HCT116 (cell line): ENCODE measurements around the gene ERC2. TPM values are rescaled to one million over a fixed set of nuclear protein-coding genes. Genes with fewer than 3 reads are reported as not detected.

ENCODE experiments used
- ATAC-seq: fragments of 200-7000 bp; cut with Tn5 transposase; 2 replicates; pipeline ENCODE4 v1.9.1; 2020; ENCODE audit warnings: mild to moderate bottlenecking, moderate library complexity
- BruUV-seq: library from RNA; stranded (reverse); fragments of 400-500 nt; replicated peaks from 2 replicates; lab custom pipeline; 2021; lab: Mats Ljungman, UMichigan
- CTCF ChIA-PET: fragments of 300-600 bp; sonication (Branson Sonifier 250); formaldehyde crosslinking; loops from one replicate; lab custom pipeline; 2021; ENCODE audit warnings: antibody characterized with exemption; lab: Charles Lee
- POLR2A ChIA-PET: fragments of 300-600, 350-600 bp; sonication (Branson Sonifier 250); formaldehyde crosslinking; loops from one replicate; lab custom pipeline; 2021; ENCODE audit warnings: antibody characterized with exemption; lab: Charles Lee
- RAD21 ChIA-PET, 2 experiments: fragments of 300-600 bp; sonication (Branson Sonifier 250); formaldehyde crosslinking; loops; one replicate each; lab custom pipeline; 2023; ENCODE audit warnings: low total read pairs in 2 of 2; ENCODE audit not compliant: uncharacterized antibody in 2 of 2, unreplicated experiment in 2 of 2, low non-redundant PET in 1 of 2; lab: Charles Lee
- DNase-seq: peaks from one replicate; pipeline ENCODE4 v3.0.0-alpha.2; 2010; ENCODE audit warnings: low read depth, low spot score
- H2AFZ ChIP-seq: fragments of 200-600 bp; shearing (Covaris generic), sonication (generic); 2 replicates; pipeline ENCODE4 v1.6.1; 2017; ENCODE audit warnings: low read depth, mixed run types, mixed read lengths, antibody characterized with exemption, low read length; ENCODE audit not compliant: poor library complexity, severe bottlenecking
- H3K27ac ChIP-seq: 2 replicates; pipeline ENCODE4 v1.5.1; 2012; ENCODE audit warnings: low read depth, low read length
- H3K27me3 ChIP-seq: fragments of 200-600 bp; sonication (generic); 2 replicates; pipeline ENCODE4 v1.6.1; 2016; ENCODE audit warnings: mixed run types, low read length, mixed read lengths; ENCODE audit not compliant: insufficient read depth
- H3K36me3 ChIP-seq, 2 experiments: fragments of 200-500 bp in 1 of 2; fragments of 200-600 bp in 1 of 2; sonication (Bioruptor generic) in 1 of 2; sonication (generic) in 1 of 2; 2 replicates each; pipeline versions ENCODE4 v1.5.1 to v1.6.1; 2014 to 2016; ENCODE audit warnings: low read length in 2 of 2, inconsistent platforms in 1 of 2, mixed read lengths in 1 of 2, mixed run types in 1 of 2; ENCODE audit not compliant: insufficient read depth in 2 of 2, control insufficient read depth in 1 of 2
- H3K4me1 ChIP-seq, 2 experiments: fragments of 200-600 bp in 1 of 2; sonication (generic) in 1 of 2; 2 replicates each; pipeline versions ENCODE4 v1.5.1 to v1.6.1; 2012 to 2017; ENCODE audit warnings: low read length in 2 of 2, inconsistent platforms in 1 of 2, mild to moderate bottlenecking in 1 of 2, mixed read lengths in 1 of 2, mixed run types in 1 of 2, moderate library complexity in 1 of 2; ENCODE audit not compliant: insufficient read depth in 2 of 2, control insufficient read depth in 1 of 2
- H3K4me2 ChIP-seq: fragments of 200-600 bp; sonication (generic); 2 replicates; pipeline ENCODE4 v1.6.1; 2017; ENCODE audit warnings: mixed run types, low read length, mixed read lengths
- H3K4me3 ChIP-seq, 2 experiments: fragments of 200-600 bp in 1 of 2; sonication (generic) in 1 of 2; replicated peaks in 1 of 2; 2 replicates each; pipeline ENCODE4 v1.5.1; 2011 to 2016; ENCODE audit warnings: low read length in 2 of 2, control low read depth in 1 of 2, low read depth in 1 of 2, mild to moderate bottlenecking in 1 of 2, mixed read lengths in 1 of 2, mixed run types in 1 of 2
- H3K79me2 ChIP-seq: fragments of 200-600 bp; sonication (generic); 2 replicates; pipeline ENCODE4 v1.6.1; 2017; ENCODE audit warnings: mild to moderate bottlenecking, mixed run types, low read length, moderate library complexity, mixed read lengths; ENCODE audit not compliant: insufficient read depth
- H3K9ac ChIP-seq: fragments of 200-600 bp; sonication (generic); 2 replicates; pipeline ENCODE4 v1.6.1; 2016; ENCODE audit warnings: low read length, mixed read lengths
- H3K9me2 ChIP-seq: fragments of 200-600 bp; sonication (generic), shearing (Covaris generic); 2 replicates; pipeline ENCODE4 v1.6.1; 2017; ENCODE audit warnings: mixed run types, mild to moderate bottlenecking, moderate library complexity; ENCODE audit not compliant: insufficient read depth
- H3K9me3 ChIP-seq, 2 experiments: fragments of 200-500 bp in 1 of 2; fragments of 200-600 bp in 1 of 2; sonication (Bioruptor generic) in 1 of 2; sonication (generic) in 1 of 2; 2 replicates each; pipeline ENCODE4 v1.6.1; 2014 to 2017; ENCODE audit warnings: low read length in 2 of 2, mixed read lengths in 2 of 2, inconsistent platforms in 1 of 2, low read depth in 1 of 2, mild to moderate bottlenecking in 1 of 2, mixed run types in 1 of 2, moderate library complexity in 1 of 2; ENCODE audit not compliant: control insufficient read depth in 1 of 2, insufficient read depth in 1 of 2
- H4K20me1 ChIP-seq: fragments of 200-600 bp; sonication (generic), shearing (Covaris generic); 2 replicates; pipeline ENCODE4 v1.6.1; 2017; ENCODE audit warnings: mixed run types, mild to moderate bottlenecking, moderate library complexity; ENCODE audit not compliant: insufficient read depth
- ATF3 ChIP-seq: IDR thresholded peaks from 2 replicates; pipeline ENCODE4 v1.6.1; 2012
- CBX3 ChIP-seq: IDR thresholded peaks from 2 replicates; pipeline ENCODE4 v1.6.1; 2012; ENCODE audit warnings: low read depth
- CEBPB ChIP-seq: IDR thresholded peaks from 2 replicates; pipeline ENCODE4 v1.6.1; 2012; ENCODE audit warnings: low read depth
- EGR1 ChIP-seq: IDR thresholded peaks from 2 replicates; pipeline ENCODE4 v1.6.1; 2012; ENCODE audit warnings: low read depth
- ELF1 ChIP-seq: IDR thresholded peaks from 2 replicates; pipeline ENCODE4 v1.6.1; 2012; ENCODE audit warnings: low read depth, borderline replicate concordance
- EZH2 ChIP-seq: fragments of 200-600 bp; sonication (generic); IDR thresholded peaks from 2 replicates; pipeline ENCODE4 v1.6.1; 2017; ENCODE audit warnings: antibody characterized with exemption, mixed run types
- JUND ChIP-seq: IDR thresholded peaks from 2 replicates; pipeline ENCODE4 v1.6.1; 2012
- POLR2AphosphoS5 ChIP-seq: IDR thresholded peaks from 2 replicates; pipeline ENCODE4 v1.6.1; 2011; ENCODE audit warnings: mild to moderate bottlenecking, low read depth, low read length, moderate library complexity
- SRF ChIP-seq: IDR thresholded peaks from 2 replicates; pipeline ENCODE4 v1.6.1; 2012; ENCODE audit warnings: low read depth
- YY1 ChIP-seq: IDR thresholded peaks from 2 replicates; pipeline ENCODE4 v1.6.1; 2011; ENCODE audit warnings: low read length, low read depth, moderate library complexity, mild to moderate bottlenecking; ENCODE audit not compliant: insufficient replicate concordance; ENCODE audit errors: extremely low read depth
- intact Hi-C: fragments of 100-400 bp; cut with micrococcal nuclease; formaldehyde crosslinking; loops from 2 replicates; pipeline ENCODE4 v1.10.0; 2022
- total RNA-seq: library from RNA; stranded (reverse); gene quantifications from one replicate; pipeline ENCODE4 v1.2.1, GENCODE V29; 2021; ENCODE audit not compliant: unreplicated experiment
- TF ChIP-seq, protein P1 (sequence below): IDR thresholded peaks from 2 replicates; pipeline ENCODE4 v1.6.1; 2012

Gene ERC2
- total RNA-seq, 1 experiment from 2014 or later: not detected

GRCh38 chr3:56459104-56459496, 9.2 kb downstream of the ERC2 start:
- Histone ChIP-seq H3K4me2 (no peak overlapping the region), H2AFZ (no peak overlapping the region), H3K9ac (no peak overlapping the region), H3K4me1 (no peaks in the 10 kb centered on the region), H3K27me3 (peaks cover 39% of the 10 kb centered on the region), H3K27ac (no peak overlapping the region), H3K9me3 (no peaks in the 10 kb centered on the region), H4K20me1 (no peaks in the 10 kb centered on the region), H3K36me3 (no peaks in the 10 kb centered on the region), H3K4me3 (no peak overlapping the region), H3K79me2 (no peaks in the 10 kb centered on the region), H3K9me2 (no peaks in the 10 kb centered on the region)
- RAD21 ChIA-PET: no interaction called here
- CTCF ChIA-PET: no interaction called here
- BruUV-seq: no TSS peak
- intact Hi-C loops: no loop called here
- ATAC-seq (no peak), DNase-seq (no peak)
- no peak for TF ChIP-seq ATF3
- TF ChIP-seq, protein P1, sequence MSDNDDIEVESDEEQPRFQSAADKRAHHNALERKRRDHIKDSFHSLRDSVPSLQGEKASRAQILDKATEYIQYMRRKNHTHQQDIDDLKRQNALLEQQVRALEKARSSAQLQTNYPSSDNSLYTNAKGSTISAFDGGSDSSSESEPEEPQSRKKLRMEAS: no peak
- POLR2A ChIA-PET: no interaction called here

DNA sequence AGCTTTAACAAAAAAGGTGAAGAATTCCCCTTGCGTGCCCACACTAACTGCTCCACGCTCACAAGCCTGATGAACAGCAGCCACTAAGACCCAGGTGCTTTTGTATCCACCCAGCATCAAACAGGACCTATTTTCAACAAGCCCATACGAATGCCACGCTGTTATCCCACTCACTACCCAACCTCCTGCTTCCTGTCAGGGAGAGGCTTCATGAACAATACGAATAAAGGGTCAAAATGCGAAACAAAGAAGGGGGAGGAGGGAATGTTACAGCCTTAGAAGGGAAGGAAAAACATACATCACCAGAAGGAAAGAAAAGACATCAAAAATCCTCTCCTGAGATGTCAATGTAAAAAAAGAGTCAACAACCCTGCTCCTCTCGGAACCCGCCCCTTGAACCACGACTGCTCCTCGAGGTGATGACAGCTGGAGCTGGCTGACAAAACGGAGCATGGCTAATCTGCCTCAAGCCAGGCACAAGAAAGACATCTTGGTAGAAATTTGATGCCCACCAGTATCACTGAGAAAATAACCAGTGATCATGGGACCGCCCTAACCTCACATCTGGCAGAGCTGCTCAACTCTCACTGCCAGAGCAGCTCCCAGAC, 9.7 kb downstream of the ERC2 start:
- ChIA-PET POLR2A (no interaction called here), RAD21 (no interaction called here), CTCF (no interaction called here)
- Histone ChIP-seq H2AFZ (no peak overlapping the region), H3K27me3 (peaks cover 39% of the 10 kb centered on the region), H3K79me2 (no peaks in the 10 kb centered on the region), H3K27ac (no peak overlapping the region), H3K4me2 (no peak overlapping the region), H4K20me1 (no peaks in the 10 kb centered on the region), H3K9me2 (no peaks in the 10 kb centered on the region), H3K4me1 (no peaks in the 10 kb centered on the region), H3K36me3 (no peaks in the 10 kb centered on the region), H3K9me3 (no peaks in the 10 kb centered on the region), H3K4me3 (no peak overlapping the region), H3K9ac (no peak overlapping the region)
- no TSS peak for BruUV-seq
- ATAC-seq (no peak), DNase-seq (no peak)
- TF ChIP-seq CBX3 (no peak), POLR2AphosphoS5 (no peak), ELF1 (no peak), ATF3 (no peak), YY1 (no peak), EGR1 (no peak), JUND (no peak), EZH2 (no peak), CEBPB (no peak), SRF (no peak)
- TF ChIP-seq, protein P1: no peak
- intact Hi-C loops: no loop called here
